GM12873 (cell line): ENCODE data around the gene RUSF1.

Source experiments
- TF ChIP-seq, protein P1 (sequence below): IDR thresholded peaks from 2 replicates; pipeline ENCODE4 v1.5.1; 2012; ENCODE audit warnings: low read depth, mild to moderate bottlenecking, moderate library complexity, low read length, control low read depth; ENCODE audit not compliant: insufficient read depth; ENCODE audit errors: missing control alignments

The RUSF1 gene

DNA sequence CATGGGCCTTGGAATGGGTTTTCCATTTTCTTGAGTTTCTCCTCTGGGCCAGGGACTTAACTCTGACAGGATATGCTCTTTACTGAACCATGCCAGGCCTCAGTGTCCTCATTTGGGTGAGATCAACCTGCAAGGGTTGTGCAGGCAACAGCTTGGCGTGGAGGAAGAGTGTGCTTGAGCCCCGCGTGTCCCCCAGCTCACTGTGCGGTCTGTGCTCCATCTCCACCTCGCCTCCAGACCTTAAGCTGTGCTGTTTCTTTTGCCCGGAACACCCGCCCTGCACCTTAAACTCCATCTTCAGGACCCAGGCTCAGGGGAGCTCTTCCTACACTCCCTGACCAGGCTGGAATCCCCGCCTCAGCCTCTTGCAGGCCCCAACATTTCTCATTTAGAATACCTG lies 9.7 kb downstream of the RUSF1 start:
- TF ChIP-seq, protein P1, sequence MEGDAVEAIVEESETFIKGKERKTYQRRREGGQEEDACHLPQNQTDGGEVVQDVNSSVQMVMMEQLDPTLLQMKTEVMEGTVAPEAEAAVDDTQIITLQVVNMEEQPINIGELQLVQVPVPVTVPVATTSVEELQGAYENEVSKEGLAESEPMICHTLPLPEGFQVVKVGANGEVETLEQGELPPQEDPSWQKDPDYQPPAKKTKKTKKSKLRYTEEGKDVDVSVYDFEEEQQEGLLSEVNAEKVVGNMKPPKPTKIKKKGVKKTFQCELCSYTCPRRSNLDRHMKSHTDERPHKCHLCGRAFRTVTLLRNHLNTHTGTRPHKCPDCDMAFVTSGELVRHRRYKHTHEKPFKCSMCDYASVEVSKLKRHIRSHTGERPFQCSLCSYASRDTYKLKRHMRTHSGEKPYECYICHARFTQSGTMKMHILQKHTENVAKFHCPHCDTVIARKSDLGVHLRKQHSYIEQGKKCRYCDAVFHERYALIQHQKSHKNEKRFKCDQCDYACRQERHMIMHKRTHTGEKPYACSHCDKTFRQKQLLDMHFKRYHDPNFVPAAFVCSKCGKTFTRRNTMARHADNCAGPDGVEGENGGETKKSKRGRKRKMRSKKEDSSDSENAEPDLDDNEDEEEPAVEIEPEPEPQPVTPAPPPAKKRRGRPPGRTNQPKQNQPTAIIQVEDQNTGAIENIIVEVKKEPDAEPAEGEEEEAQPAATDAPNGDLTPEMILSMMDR: no peak

DNA sequence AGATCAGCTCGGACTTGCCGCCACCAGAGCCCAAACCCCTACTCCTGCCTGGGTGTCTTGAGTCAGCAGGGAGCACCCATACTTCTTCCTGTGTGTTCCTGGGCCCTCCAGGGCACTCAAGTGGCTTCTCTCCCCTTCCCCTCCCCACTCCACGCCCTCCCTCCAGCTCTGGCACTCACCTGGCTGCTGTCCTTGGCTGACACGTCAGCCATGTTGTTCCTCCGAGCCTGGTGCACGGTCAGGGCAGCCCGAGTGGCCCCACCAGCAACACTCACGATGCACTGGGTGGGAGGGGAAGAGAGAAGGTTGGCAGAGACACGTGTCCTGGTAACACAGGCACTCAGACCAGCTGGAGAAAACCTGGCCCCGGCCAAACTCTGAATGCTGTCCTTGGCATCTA lies 11.5 kb downstream of the RUSF1 start:
- TF ChIP-seq, protein P1: no peak

DNA sequence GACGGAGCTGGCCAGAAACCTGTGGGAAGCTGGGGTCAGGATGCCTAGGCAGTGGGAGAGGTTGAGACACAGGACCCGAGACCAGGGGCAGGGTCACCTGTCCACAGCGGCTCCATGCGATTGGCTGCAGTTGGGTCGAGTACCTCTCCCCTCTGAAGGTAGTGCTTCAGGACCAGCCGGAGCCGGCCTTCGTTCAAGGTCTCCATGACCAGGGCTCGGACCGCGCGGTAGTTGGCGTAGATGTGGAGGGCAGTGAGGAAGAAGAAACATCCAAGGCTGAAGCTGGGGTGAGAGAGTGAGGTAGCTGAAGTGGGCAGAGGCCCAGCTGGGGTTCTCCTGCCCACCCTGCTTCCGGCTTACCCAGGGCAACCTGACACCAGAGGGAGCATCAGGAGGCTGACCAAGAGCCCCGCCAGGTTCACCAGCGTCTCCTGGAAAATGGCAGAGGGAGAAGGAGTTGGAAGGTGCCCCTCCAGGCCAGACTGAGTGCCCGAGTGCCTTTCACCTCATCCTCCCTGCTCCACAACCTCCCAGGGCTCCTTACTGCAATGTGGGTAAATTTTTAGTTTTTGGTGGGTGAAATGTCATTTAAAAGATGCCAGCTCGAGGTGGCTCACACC lies 14.6 kb downstream of the RUSF1 start:
- TF ChIP-seq, protein P1: no peak

DNA sequence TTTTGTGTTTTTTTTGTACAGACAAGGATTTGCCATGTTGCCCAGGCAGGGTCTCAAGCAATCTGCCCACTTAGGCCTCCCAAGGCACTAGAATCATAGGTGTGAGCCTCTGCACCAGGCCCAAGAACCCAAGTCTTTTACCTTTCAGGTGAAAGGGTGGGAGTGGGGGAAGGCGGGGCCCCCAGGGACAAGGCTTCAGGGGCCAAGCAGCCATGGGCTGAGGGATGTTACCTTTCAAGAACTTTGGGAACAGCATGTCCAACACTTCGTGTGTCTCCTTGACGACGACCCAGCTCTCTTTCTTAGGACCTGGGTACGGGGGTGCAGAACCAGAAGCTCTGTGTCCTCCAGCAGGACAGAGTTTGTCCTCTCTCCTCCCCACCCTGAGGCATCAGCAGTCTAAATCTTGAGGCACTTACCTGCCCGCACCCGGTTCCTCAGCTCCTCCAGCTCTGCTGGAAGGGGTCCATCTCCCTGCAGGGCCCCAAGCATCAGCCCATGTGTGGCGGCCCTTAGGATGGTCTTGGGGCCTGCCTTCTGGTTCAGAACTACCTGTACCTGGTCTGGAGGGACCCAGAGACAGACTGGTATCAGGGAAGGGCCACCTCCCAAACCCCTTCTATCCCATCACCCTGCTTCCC lies 16.3 kb downstream of the RUSF1 start:
- TF ChIP-seq, protein P1: no peak

DNA sequence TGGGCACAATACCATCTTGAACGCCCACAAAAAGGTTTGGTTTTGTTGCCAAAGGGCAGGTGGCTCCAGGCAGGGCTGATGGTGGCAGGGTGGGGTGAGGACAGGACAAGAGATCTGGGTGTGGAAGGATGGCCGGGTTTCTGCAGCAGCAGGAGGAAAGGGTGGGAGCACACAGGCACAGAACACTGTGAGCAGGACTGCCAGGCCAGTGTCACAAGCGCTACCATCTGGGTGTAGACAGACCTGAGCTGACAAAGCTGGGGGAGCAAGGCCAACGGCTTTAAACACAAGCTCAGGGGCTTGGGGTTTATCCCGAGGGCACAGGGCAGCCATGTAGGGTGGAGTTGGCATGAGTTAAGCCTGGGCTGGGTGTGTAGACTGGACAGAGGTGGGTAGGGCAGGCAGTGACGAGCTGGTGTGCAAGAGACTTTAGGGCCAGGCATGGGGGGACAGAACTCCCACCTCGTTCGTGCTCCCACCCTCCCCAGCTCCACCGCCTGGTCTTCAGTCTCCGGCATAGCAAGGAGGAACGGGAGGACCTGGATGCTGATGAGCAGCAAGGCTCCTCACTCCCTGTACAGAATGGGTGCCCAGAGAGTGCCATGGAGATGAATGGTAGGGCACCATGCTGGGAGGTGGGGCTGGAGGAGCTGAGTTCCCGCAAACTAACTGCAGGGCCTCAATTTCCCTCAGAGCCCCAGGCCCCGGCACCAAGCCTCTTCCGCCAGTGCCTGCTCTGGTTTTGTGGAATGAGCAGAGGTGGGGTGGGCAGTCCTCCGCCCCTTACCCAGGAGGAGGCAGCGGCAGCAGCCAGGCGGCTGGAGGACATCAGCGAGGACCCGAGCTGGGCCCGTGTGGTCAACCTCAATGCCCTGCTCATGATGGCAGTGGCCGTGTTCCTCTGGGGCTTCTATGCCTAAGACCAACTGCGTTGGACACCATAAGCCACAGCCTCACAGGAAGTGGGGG lies 18.3 kb downstream of the RUSF1 start:
- TF ChIP-seq, protein P1: no peak

DNA sequence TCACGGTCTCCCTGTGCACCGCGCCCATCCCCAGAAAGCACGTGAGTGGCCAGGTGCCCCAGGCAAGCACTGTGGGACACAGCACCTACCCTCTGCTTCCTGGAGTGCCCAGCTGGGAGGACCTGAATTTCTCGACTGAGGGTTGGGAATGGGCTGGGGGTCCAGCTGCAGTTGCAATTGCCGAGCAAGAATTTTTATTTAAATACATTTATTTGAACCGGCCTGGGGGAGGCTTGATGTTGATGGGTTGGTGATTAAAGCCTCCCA lies 19.0 kb downstream of the RUSF1 start:
- TF ChIP-seq, protein P1: no peak
